IMR-90 (cell line): ENCODE results near the gene CD6. TPM values are rescaled to one million over a fixed set of nuclear protein-coding genes. Genes with fewer than 3 reads are reported as not detected.

ENCODE experiments used
- ATAC-seq: fragments of 200-7000 bp; cut with Tn5 transposase; 2 replicates; pipeline ENCODE4 v1.9.1; 2020; ENCODE audit warnings: low read depth, mild to moderate bottlenecking, moderate library complexity
- BruUV-seq: library from RNA; stranded (reverse); fragments of 400-500 nt; replicated peaks from 2 replicates; lab custom pipeline; 2021; lab: Mats Ljungman, UMichigan
- CTCF ChIA-PET: fragments of 300-600 bp; formaldehyde crosslinking; extraction: SDS; loops from one replicate; lab custom pipeline; 2021; ENCODE audit warnings: antibody characterized with exemption; lab: Yijun Ruan, JAX
- POLR2A ChIA-PET: fragments of 300-600 bp; sonication (Branson Sonifier 250); formaldehyde crosslinking; loops from one replicate; lab custom pipeline; 2022; ENCODE audit warnings: antibody characterized with exemption; ENCODE audit not compliant: unreplicated experiment; lab: Charles Lee
- DNase-seq: peaks from one replicate; pipeline ENCODE4 v3.0.0; 2013
- H2AFZ ChIP-seq: replicated peaks from 2 replicates; pipeline ENCODE3; 2013; ENCODE audit warnings: low read length, mild to moderate bottlenecking; ENCODE audit not compliant: poor library complexity
- H2AK5ac ChIP-seq: 2 replicates; pipeline ENCODE4 v1.6.1; 2013; ENCODE audit warnings: low read depth, low read length, inconsistent platforms
- H2AK9ac ChIP-seq: replicated peaks from 2 replicates; pipeline ENCODE3; 2013; ENCODE audit warnings: mild to moderate bottlenecking, low read depth, low read length, moderate library complexity; ENCODE audit not compliant: poor library complexity
- H2BK120ac ChIP-seq: 2 replicates; pipeline ENCODE4 v1.6.1; 2013; ENCODE audit warnings: low read depth, low read length, inconsistent platforms
- H2BK15ac ChIP-seq: 3 replicates; pipeline ENCODE4 v1.6.1; 2013; ENCODE audit warnings: low read depth, low read length, inconsistent platforms
- H2BK20ac ChIP-seq: 2 replicates; pipeline ENCODE4 v1.6.1; 2013; ENCODE audit warnings: low read depth, mild to moderate bottlenecking, inconsistent platforms, low read length, moderate library complexity
- H2BK5ac ChIP-seq: 2 replicates; pipeline ENCODE4 v1.6.1; 2013; ENCODE audit warnings: mild to moderate bottlenecking, low read depth, low read length, inconsistent platforms; ENCODE audit not compliant: poor library complexity, severe bottlenecking
- H3K14ac ChIP-seq: replicated peaks from 2 replicates; pipeline ENCODE4 v1.6.1; 2013; ENCODE audit warnings: low read depth, low read length, inconsistent platforms
- H3K18ac ChIP-seq: 2 replicates; pipeline ENCODE4 v1.6.1; 2013; ENCODE audit warnings: low read depth, low read length, control low read depth
- H3K23ac ChIP-seq: 2 replicates; pipeline ENCODE4 v1.6.1; 2013; ENCODE audit warnings: low read depth, low read length, inconsistent platforms
- H3K27ac ChIP-seq: 2 replicates; pipeline ENCODE4 v1.5.1; 2013; ENCODE audit warnings: mild to moderate bottlenecking, control low read depth, low read length; ENCODE audit not compliant: insufficient read depth
- H3K27me3 ChIP-seq: 2 replicates; pipeline ENCODE4 v1.6.1; 2013; ENCODE audit warnings: low read length; ENCODE audit not compliant: control insufficient read depth, insufficient read depth
- H3K36me3 ChIP-seq: 2 replicates; pipeline ENCODE4 v1.6.1; 2013; ENCODE audit warnings: low read length, mixed read lengths; ENCODE audit not compliant: control insufficient read depth, insufficient read depth
- H3K4ac ChIP-seq: 2 replicates; pipeline ENCODE4 v1.6.1; 2013; ENCODE audit warnings: low read depth, low read length, inconsistent platforms
- H3K4me1 ChIP-seq: 2 replicates; pipeline ENCODE4 v1.6.1; 2013; ENCODE audit warnings: low read length, mixed read lengths; ENCODE audit not compliant: control insufficient read depth, insufficient read depth
- H3K4me2 ChIP-seq: 2 replicates; pipeline ENCODE4 v1.6.1; 2013; ENCODE audit warnings: low read depth, mild to moderate bottlenecking, control low read depth, low read length, moderate library complexity
- H3K4me3 ChIP-seq: 2 replicates; pipeline ENCODE4 v1.5.1; 2013; ENCODE audit warnings: low read depth, mild to moderate bottlenecking, control low read depth, low read length, moderate library complexity; ENCODE audit not compliant: insufficient read depth
- H3K56ac ChIP-seq: 2 replicates; pipeline ENCODE4 v1.6.1; 2013; ENCODE audit warnings: low read length, inconsistent platforms; ENCODE audit not compliant: insufficient read depth; ENCODE audit errors: extremely low read depth
- H3K79me1 ChIP-seq, 2 experiments: 2 replicates each; pipeline ENCODE4 v1.6.1; 2013; ENCODE audit warnings: low read length in 2 of 2, inconsistent platforms in 1 of 2, low read depth in 1 of 2
- H3K9ac ChIP-seq: 2 replicates; pipeline ENCODE4 v1.6.1; 2013; ENCODE audit warnings: low read depth, low read length, control low read depth
- H3K9me1 ChIP-seq: 2 replicates; pipeline ENCODE4 v1.6.1; 2013; ENCODE audit warnings: low read length, inconsistent platforms; ENCODE audit not compliant: insufficient read depth
- H3K9me3 ChIP-seq: 2 replicates; pipeline ENCODE4 v1.6.1; 2013; ENCODE audit warnings: low read length; ENCODE audit not compliant: control insufficient read depth, insufficient read depth
- H4K20me1 ChIP-seq: 2 replicates; pipeline ENCODE4 v1.6.1; 2013; ENCODE audit warnings: low read length, inconsistent platforms; ENCODE audit not compliant: insufficient read depth
- H4K5ac ChIP-seq: 2 replicates; pipeline ENCODE4 v1.6.1; 2013; ENCODE audit warnings: mild to moderate bottlenecking, low read depth, low read length, control low read depth
- H4K8ac ChIP-seq, 2 experiments: 2 replicates each; pipeline ENCODE4 v1.6.1; 2013; ENCODE audit warnings: low read depth in 2 of 2, low read length in 2 of 2, control low read depth in 1 of 2, inconsistent platforms in 1 of 2
- H4K91ac ChIP-seq: 2 replicates; pipeline ENCODE4 v1.6.1; 2013; ENCODE audit warnings: low read depth, low read length, inconsistent platforms; ENCODE audit not compliant: insufficient read depth
- BHLHE40 ChIP-seq: fragments of 150-350 bp; IDR thresholded peaks from 2 replicates; pipeline ENCODE4 v1.6.1; 2016; ENCODE audit warnings: mild to moderate bottlenecking, low read depth, low read length
- CHD1 ChIP-seq: IDR thresholded peaks from 2 replicates; pipeline ENCODE4 v1.6.1; 2012; ENCODE audit warnings: low read depth, low read length, improper control_type of control experiment
- MAFK ChIP-seq: IDR thresholded peaks from 2 replicates; pipeline ENCODE4 v1.6.1; 2012; ENCODE audit warnings: low read depth, low read length, improper control_type of control experiment
- MAZ ChIP-seq: IDR thresholded peaks from 2 replicates; pipeline ENCODE4 v1.6.1; 2012; ENCODE audit warnings: low read depth, mild to moderate bottlenecking, low read length, improper control_type of control experiment, moderate library complexity, borderline replicate concordance
- POLR2A ChIP-seq: IDR thresholded peaks from 2 replicates; pipeline ENCODE4 v1.6.1; 2012; ENCODE audit warnings: mild to moderate bottlenecking, low read depth, low read length
- RFX5 ChIP-seq: IDR thresholded peaks from 2 replicates; pipeline ENCODE4 v1.8.0; 2012; ENCODE audit warnings: low read depth, mild to moderate bottlenecking, low read length, moderate library complexity
- SMC3 ChIP-seq: fragments of 150-350 bp; IDR thresholded peaks from 2 replicates; pipeline ENCODE4 v1.6.1; 2016; ENCODE audit warnings: low read depth, mild to moderate bottlenecking, antibody characterized with exemption, low read length, moderate library complexity
- WGBS, 2 experiments: methylation state at CpG; one replicate each; pipeline versions ENCODE4 v1.1.5 to v1.1.7; 2013; ENCODE audit warnings: missing lambda C conversion rate in 2 of 2; ENCODE audit not compliant: insufficient read length in 1 of 2; ENCODE audit errors: extremely low coverage in 2 of 2; 5-methylcytosine and 5-hydroxymethylcytosine counted together
- dilution Hi-C: fragments of 300-500 bp; cut with HindIII; formaldehyde crosslinking; loops from one replicate; pipeline ENCODE4 v1.14.3; 2018; ENCODE audit warnings: low sequenced_read_pairs; ENCODE audit not compliant: unreplicated experiment
- in situ Hi-C: fragments of 300-500 bp; cut with MboI; formaldehyde crosslinking; loops from 3 replicates; pipeline ENCODE4 v1.14.3; 2019; ENCODE audit warnings: low sequenced_read_pairs, inconsistent platforms, mixed read lengths
- intact Hi-C: fragments of 100-400 bp; cut with micrococcal nuclease; formaldehyde crosslinking; loops from 2 replicates; pipeline ENCODE4 v1.10.0; 2022
- polyA plus RNA-seq, 3 experiments: library from polyadenylated mRNA; depleted of rRNA; stranded (reverse); fragments of >200 nt; gene quantifications; 2 replicates each; pipeline ENCODE4 v1.2.3, GENCODE V29; 2012; ENCODE audit warnings: low replicate concordance in 1 of 3
- total RNA-seq: library from RNA; depleted of rRNA; stranded (reverse); fragments of >200 nt; gene quantifications from 2 replicates; pipeline ENCODE4 v1.2.3, GENCODE V29; 2012
- TF ChIP-seq, protein P1 (sequence below): fragments of 150-350 bp; IDR thresholded peaks from 2 replicates; pipeline ENCODE4 v1.6.1; 2016; ENCODE audit warnings: low read depth, mild to moderate bottlenecking, low read length, moderate library complexity, borderline replicate concordance
- TF ChIP-seq, protein P2 (sequence below): conservative IDR thresholded peaks from 2 replicates; pipeline ENCODE4 v1.5.1; 2012; ENCODE audit warnings: mild to moderate bottlenecking, low read depth, low read length, improper control_type of control experiment
- TF ChIP-seq, protein P3 (sequence below): fragments of 150-350 bp; IDR thresholded peaks from 2 replicates; pipeline ENCODE4 v1.6.1; 2017; ENCODE audit warnings: mild to moderate bottlenecking, antibody characterized with exemption, low read length, low read depth

CD6 gene
- total and polyA plus RNA-seq, 2 of the 4 experiments (the other 2 are of a cell fraction), result not detected

DNA sequence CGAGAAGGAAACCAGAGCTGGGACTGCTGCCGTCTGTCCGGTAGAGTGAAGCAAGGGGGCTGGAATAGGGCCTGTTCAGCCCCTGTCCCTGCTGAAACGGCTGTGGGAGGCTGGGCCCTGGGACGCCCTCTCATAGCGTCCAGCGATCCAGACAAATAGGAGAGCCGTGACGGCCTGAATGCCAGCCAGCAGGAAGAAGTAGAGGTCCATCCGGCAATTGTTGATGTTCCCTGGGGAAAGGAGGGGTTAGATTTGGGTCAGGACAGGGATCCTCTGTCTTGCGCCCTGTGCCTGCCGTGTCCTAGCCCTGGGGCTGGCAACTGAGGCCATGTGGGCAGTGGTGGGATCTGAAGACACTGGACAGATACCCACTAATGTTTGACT lies 34.3 kb upstream of the CD6 start:
- Histone ChIP-seq H4K8ac (no peak overlapping the region), H3K18ac (no peak overlapping the region), H3K56ac (no peak overlapping the region), H3K4ac (no peak overlapping the region), H2BK15ac (no peak overlapping the region), H3K27me3 (no peaks in the 10 kb centered on the region), H3K4me1 (no peaks in the 10 kb centered on the region; the same call in 1 of the 2 replicates), H2BK5ac (no peak overlapping the region), H3K79me1 (no peaks in the 10 kb centered on the region), H4K5ac (no peak overlapping the region), H3K9ac (no peak overlapping the region), H4K91ac (no peak overlapping the region), H3K27ac (no peak overlapping the region), H2BK20ac (no peak overlapping the region), H3K23ac (no peak overlapping the region), H3K9me3 (no peaks in the 10 kb centered on the region), H2AK9ac (no peak overlapping the region), H3K4me2 (no peak overlapping the region), H3K9me1 (no peaks in the 10 kb centered on the region), H2BK120ac (no peak overlapping the region), H3K4me3 (no peak overlapping the region), H2AFZ (no peak overlapping the region), H3K36me3 (peaks cover 38% of the 10 kb centered on the region), H2AK5ac (no peak overlapping the region), H3K14ac (no peak overlapping the region), H4K20me1 (no peaks in the 10 kb centered on the region)
- TF ChIP-seq CHD1, result no peak
- no peak for TF ChIP-seq RFX5
- TF ChIP-seq SMC3, result no peak
- no peak for TF ChIP-seq BHLHE40
- TF ChIP-seq POLR2A, result no peak
- no peak for TF ChIP-seq MAZ
- no peak for TF ChIP-seq MAFK
- TF ChIP-seq, protein P1, sequence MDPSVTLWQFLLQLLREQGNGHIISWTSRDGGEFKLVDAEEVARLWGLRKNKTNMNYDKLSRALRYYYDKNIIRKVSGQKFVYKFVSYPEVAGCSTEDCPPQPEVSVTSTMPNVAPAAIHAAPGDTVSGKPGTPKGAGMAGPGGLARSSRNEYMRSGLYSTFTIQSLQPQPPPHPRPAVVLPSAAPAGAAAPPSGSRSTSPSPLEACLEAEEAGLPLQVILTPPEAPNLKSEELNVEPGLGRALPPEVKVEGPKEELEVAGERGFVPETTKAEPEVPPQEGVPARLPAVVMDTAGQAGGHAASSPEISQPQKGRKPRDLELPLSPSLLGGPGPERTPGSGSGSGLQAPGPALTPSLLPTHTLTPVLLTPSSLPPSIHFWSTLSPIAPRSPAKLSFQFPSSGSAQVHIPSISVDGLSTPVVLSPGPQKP, result no peak
- TF ChIP-seq, protein P2, sequence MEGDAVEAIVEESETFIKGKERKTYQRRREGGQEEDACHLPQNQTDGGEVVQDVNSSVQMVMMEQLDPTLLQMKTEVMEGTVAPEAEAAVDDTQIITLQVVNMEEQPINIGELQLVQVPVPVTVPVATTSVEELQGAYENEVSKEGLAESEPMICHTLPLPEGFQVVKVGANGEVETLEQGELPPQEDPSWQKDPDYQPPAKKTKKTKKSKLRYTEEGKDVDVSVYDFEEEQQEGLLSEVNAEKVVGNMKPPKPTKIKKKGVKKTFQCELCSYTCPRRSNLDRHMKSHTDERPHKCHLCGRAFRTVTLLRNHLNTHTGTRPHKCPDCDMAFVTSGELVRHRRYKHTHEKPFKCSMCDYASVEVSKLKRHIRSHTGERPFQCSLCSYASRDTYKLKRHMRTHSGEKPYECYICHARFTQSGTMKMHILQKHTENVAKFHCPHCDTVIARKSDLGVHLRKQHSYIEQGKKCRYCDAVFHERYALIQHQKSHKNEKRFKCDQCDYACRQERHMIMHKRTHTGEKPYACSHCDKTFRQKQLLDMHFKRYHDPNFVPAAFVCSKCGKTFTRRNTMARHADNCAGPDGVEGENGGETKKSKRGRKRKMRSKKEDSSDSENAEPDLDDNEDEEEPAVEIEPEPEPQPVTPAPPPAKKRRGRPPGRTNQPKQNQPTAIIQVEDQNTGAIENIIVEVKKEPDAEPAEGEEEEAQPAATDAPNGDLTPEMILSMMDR, result no peak
- TF ChIP-seq, protein P3, sequence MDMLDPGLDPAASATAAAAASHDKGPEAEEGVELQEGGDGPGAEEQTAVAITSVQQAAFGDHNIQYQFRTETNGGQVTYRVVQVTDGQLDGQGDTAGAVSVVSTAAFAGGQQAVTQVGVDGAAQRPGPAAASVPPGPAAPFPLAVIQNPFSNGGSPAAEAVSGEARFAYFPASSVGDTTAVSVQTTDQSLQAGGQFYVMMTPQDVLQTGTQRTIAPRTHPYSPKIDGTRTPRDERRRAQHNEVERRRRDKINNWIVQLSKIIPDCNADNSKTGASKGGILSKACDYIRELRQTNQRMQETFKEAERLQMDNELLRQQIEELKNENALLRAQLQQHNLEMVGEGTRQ, result no peak
- ATAC-seq (no peak), DNase-seq (no peak)
- CTCF ChIA-PET, result no interaction called here
- POLR2A ChIA-PET, result no interaction called here
- dilution Hi-C loops, result no loop called here
- BruUV-seq, result no TSS peak
- in situ Hi-C loops, result no loop called here
- no CpG with 5 or more reads among the region's 12 CpGs for WGBS, 2 experiments
- intact Hi-C loops, result no loop called here
